Hematopoietic multipotent progenitor cell treated with erythropoietin and hydrocortisone succinate and interleukin-3 and kit ligand, for 8 days (in vitro differentiated cells): Measurements from ENCODE around the gene CLDN4.
"Not testable (repeated sequence)": the region's sequence is repeated elsewhere in the genome, so short reads cannot be mapped to it uniquely, and the experiment has no call there.

Source experiments
- DNase-seq: peaks from one replicate; pipeline ENCODE4 v3.0.0-alpha.2; 2015

CLDN4 gene

GRCh38 chr7:73844131-73844547, 13.3 kb downstream of the CLDN4 start:
- DNase-seq: no peak

- no peak for DNase-seq
Measured at GRCh38 chr7:73844848-73845460, 14.2 kb downstream of the CLDN4 start.

GRCh38 chr7:73845701-73846195, 15.0 kb downstream of the CLDN4 start:
- DNase-seq: not testable (repeated sequence)

GRCh38 chr7:73847941-73848723, 17.3 kb downstream of the CLDN4 start:
- DNase-seq: no peak

- DNase-seq: peak; percentile 76
Measured at GRCh38 chr7:73850781-73851207, 20.0 kb downstream of the CLDN4 start.

GRCh38 chr7:73851410-73852338, 20.9 kb downstream of the CLDN4 start:
- peak; percentile 88 for DNase-seq

GRCh38 chr7:73852500-73852899, 21.7 kb downstream of the CLDN4 start:
- no peak for DNase-seq

- no peak for DNase-seq
Measured at GRCh38 chr7:73856941-73857340, 26.1 kb downstream of the CLDN4 start.

GRCh38 chr7:73858807-73859206, 28.0 kb downstream of the CLDN4 start:
- no peak for DNase-seq

GRCh38 chr7:73860859-73861258, 30.1 kb downstream of the CLDN4 start, which contains the start of gene TMEM270:
TMEM270 (plus strand) TSS chr7:73861159; CDS start chr7:73861195, 36 bp downstream.
- DNase-seq: no peak

- DNase-seq: no peak
Measured at GRCh38 chr7:73861305-73861704, 30.5 kb downstream of the CLDN4 start.

GRCh38 chr7:73864981-73865711, 34.4 kb downstream of the CLDN4 start:
- no peak for DNase-seq

GRCh38 chr7:73865738-73866445, 35.1 kb downstream of the CLDN4 start:
- DNase-seq: peak; percentile 76

GRCh38 chr7:73866446-73866767, 35.6 kb downstream of the CLDN4 start:
- DNase-seq: no peak

- DNase-seq: no peak
Measured at GRCh38 chr7:73869011-73869798, 38.4 kb downstream of the CLDN4 start.

GRCh38 chr7:73870041-73870492, 39.3 kb downstream of the CLDN4 start:
- no peak for DNase-seq

- no peak for DNase-seq
Measured at GRCh38 chr7:73871163-73872011, 40.6 kb downstream of the CLDN4 start.

- no peak for DNase-seq
Measured at GRCh38 chr7:73872056-73872908, 41.5 kb downstream of the CLDN4 start.

- DNase-seq: no peak
Measured at GRCh38 chr7:73876361-73876760, 45.6 kb downstream of the CLDN4 start.
